H9 (cell line): ENCODE measurements around the gene CRACR2A. TPM values are rescaled to one million over a fixed set of nuclear protein-coding genes. Genes with fewer than 3 reads are reported as not detected.

Experiments used
- DNase-seq: peaks from one replicate; pipeline ENCODE4 v3.0.0-alpha.2; 2017
- H2AFZ ChIP-seq: one replicate; pipeline ENCODE4 v1.6.1; 2013; ENCODE audit warnings: mild to moderate bottlenecking, low read length, control low read depth, moderate library complexity
- H2AK5ac ChIP-seq: 2 replicates; pipeline ENCODE4 v1.6.1; 2013; ENCODE audit warnings: low read length, control low read depth, mixed read lengths; ENCODE audit not compliant: insufficient read length
- H2BK120ac ChIP-seq: one replicate; pipeline ENCODE4 v1.6.1; 2013; ENCODE audit warnings: low read depth, mild to moderate bottlenecking, low read length, control low read depth, inconsistent platforms; ENCODE audit not compliant: poor library complexity, severe bottlenecking
- H2BK12ac ChIP-seq: 2 replicates; pipeline ENCODE4 v1.6.1; 2013; ENCODE audit warnings: low read length, control low read depth, mixed read lengths, low read depth; ENCODE audit not compliant: insufficient read length
- H2BK15ac ChIP-seq: 2 replicates; pipeline ENCODE4 v1.6.1; 2013; ENCODE audit warnings: low read depth, low read length, control low read depth
- H2BK20ac ChIP-seq: one replicate; pipeline ENCODE4 v1.6.1; 2013; ENCODE audit warnings: low read depth, mild to moderate bottlenecking, low read length, control low read depth, inconsistent platforms; ENCODE audit not compliant: poor library complexity, severe bottlenecking
- H2BK5ac ChIP-seq: 2 replicates; pipeline ENCODE4 v1.6.1; 2013; ENCODE audit warnings: low read length, control low read depth, mixed read lengths; ENCODE audit not compliant: insufficient read length
- H3K14ac ChIP-seq: 2 replicates; pipeline ENCODE4 v1.6.1; 2013; ENCODE audit warnings: low read length, control low read depth; ENCODE audit not compliant: insufficient read depth
- H3K18ac ChIP-seq: 2 replicates; pipeline ENCODE4 v1.6.1; 2013; ENCODE audit warnings: low read depth, mild to moderate bottlenecking, mixed read lengths, low read length, control low read depth; ENCODE audit not compliant: insufficient read length
- H3K23ac ChIP-seq: 2 replicates; pipeline ENCODE4 v1.6.1; 2013; ENCODE audit warnings: low read length, control low read depth, mixed read lengths, low read depth; ENCODE audit not compliant: insufficient read length
- H3K23me2 ChIP-seq: 2 replicates; pipeline ENCODE4 v1.6.1; 2013; ENCODE audit warnings: low read depth, mild to moderate bottlenecking, mixed read lengths, low read length, control low read depth; ENCODE audit not compliant: insufficient read length, poor library complexity, severe bottlenecking
- H3K27ac ChIP-seq: 2 replicates; pipeline ENCODE4 v1.5.1; 2013; ENCODE audit warnings: low read length, control low read depth, mixed read lengths, low read depth; ENCODE audit not compliant: insufficient read length
- H3K27me3 ChIP-seq: 2 replicates; pipeline ENCODE4 v1.6.1; 2013; ENCODE audit warnings: low read length, control low read depth, inconsistent platforms; ENCODE audit not compliant: insufficient read depth
- H3K4ac ChIP-seq: 2 replicates; pipeline ENCODE4 v1.6.1; 2013; ENCODE audit warnings: low read depth, mild to moderate bottlenecking, control low read depth, inconsistent platforms, low read length, moderate library complexity
- H3K4me1 ChIP-seq: 2 replicates; pipeline ENCODE4 v1.6.1; 2013; ENCODE audit warnings: low read length, control low read depth, inconsistent platforms; ENCODE audit not compliant: insufficient read depth
- H3K4me2 ChIP-seq: 2 replicates; pipeline ENCODE4 v1.6.1; 2013; ENCODE audit warnings: low read length, control low read depth, mixed read lengths; ENCODE audit not compliant: insufficient read length, insufficient read depth
- H3K56ac ChIP-seq: 2 replicates; pipeline ENCODE4 v1.6.1; 2013; ENCODE audit warnings: low read depth, mild to moderate bottlenecking, mixed read lengths, low read length, control low read depth; ENCODE audit not compliant: insufficient read length
- H3K79me1 ChIP-seq: 2 replicates; pipeline ENCODE4 v1.6.1; 2013; ENCODE audit warnings: low read depth, mild to moderate bottlenecking, moderate library complexity, low read length, control low read depth, inconsistent platforms; ENCODE audit not compliant: insufficient read depth, poor library complexity, severe bottlenecking
- H3K79me2 ChIP-seq: 2 replicates; pipeline ENCODE4 v1.6.1; 2013; ENCODE audit warnings: low read length, control low read depth, inconsistent platforms; ENCODE audit not compliant: insufficient read depth
- H3K9ac ChIP-seq: 2 replicates; pipeline ENCODE4 v1.6.1; 2013; ENCODE audit warnings: low read length, control low read depth, mixed read lengths; ENCODE audit not compliant: insufficient read length; ENCODE audit errors: extremely low read depth
- H3K9me3 ChIP-seq: one replicate; pipeline ENCODE4 v1.6.1; 2013; ENCODE audit warnings: low read depth, low read length, inconsistent platforms; ENCODE audit not compliant: control insufficient read depth
- H3T11ph ChIP-seq: one replicate; pipeline ENCODE4 v1.6.1; 2013; ENCODE audit warnings: mild to moderate bottlenecking, low read length, control low read depth, inconsistent platforms
- H4K20me1 ChIP-seq: one replicate; pipeline ENCODE4 v1.6.1; 2013; ENCODE audit not compliant: control insufficient read depth, insufficient read length, insufficient read depth
- H4K5ac ChIP-seq: 2 replicates; pipeline ENCODE4 v1.6.1; 2013; ENCODE audit warnings: low read depth, mild to moderate bottlenecking, mixed read lengths, low read length, control low read depth; ENCODE audit not compliant: insufficient read length
- H4K8ac ChIP-seq: replicated peaks from 2 replicates; pipeline ENCODE4 v1.6.1; 2013; ENCODE audit warnings: low read length, control low read depth, mixed read lengths, low read depth; ENCODE audit not compliant: insufficient read length
- H4K91ac ChIP-seq: 2 replicates; pipeline ENCODE4 v1.6.1; 2013; ENCODE audit warnings: low read depth, mild to moderate bottlenecking, moderate library complexity, mixed read lengths, low read length, control low read depth; ENCODE audit not compliant: insufficient read length
- H3K27ac Mint-ChIP-seq, 3 experiments: 2 replicates in 2 of 3; 3 replicates in 1 of 3; pipeline ENCODE4 v1.8.0; 2020 to 2021; ENCODE audit warnings: mixed read lengths in 3 of 3, mild to moderate bottlenecking in 1 of 3, moderate library complexity in 1 of 3
- H3K27me3 Mint-ChIP-seq: 2 replicates; pipeline ENCODE4 v1.8.0; 2021; ENCODE audit warnings: low read depth, mild to moderate bottlenecking, moderate library complexity, mixed read lengths
- H3K36me3 Mint-ChIP-seq, 3 experiments: 2 replicates in 2 of 3; 3 replicates in 1 of 3; pipeline ENCODE4 v1.8.0; 2020 to 2021; ENCODE audit warnings: low read depth in 3 of 3, mixed read lengths in 3 of 3; ENCODE audit not compliant: insufficient read depth in 1 of 3
- H3K4me1 Mint-ChIP-seq, 2 experiments: 2 replicates each; pipeline ENCODE4 v1.8.0; 2020; ENCODE audit warnings: mixed read lengths in 2 of 2
- H3K4me3 Mint-ChIP-seq, 2 experiments: 2 replicates in 1 of 2; 3 replicates in 1 of 2; pipeline ENCODE4 v1.8.0; 2020 to 2021; ENCODE audit warnings: mild to moderate bottlenecking in 2 of 2, mixed read lengths in 2 of 2, moderate library complexity in 1 of 2
- H3K9me3 Mint-ChIP-seq, 2 experiments: 2 replicates in 1 of 2; 3 replicates in 1 of 2; pipeline ENCODE4 v1.8.0; 2020; ENCODE audit warnings: mild to moderate bottlenecking in 2 of 2, mixed read lengths in 2 of 2, moderate library complexity in 1 of 2
- CTCF ChIP-seq: fragments of 200-600 bp; sonication (generic); conservative IDR thresholded peaks from 3 replicates; pipeline ENCODE4 v1.8.0; 2021; ENCODE audit warnings: antibody characterized with exemption, mild to moderate bottlenecking
- WGBS: extraction: QIAGEN DNeasy Blood & Tissue Kit; methylation state at CpG from one replicate; pipeline ENCODE4 v1.1.7; 2013; ENCODE audit warnings: missing lambda C conversion rate, low lambda C conversion rate, mixed read lengths; ENCODE audit not compliant: insufficient read length; ENCODE audit errors: extremely low coverage; 5-methylcytosine and 5-hydroxymethylcytosine counted together
- total RNA-seq: library from RNA; stranded (reverse); gene quantifications from 2 replicates; pipeline ENCODE4 v1.2.1, GENCODE V29; 2021

CRACR2A gene
- total RNA-seq, 1 experiment from 2014 or later: 2.0 TPM

GRCh38 chr12:3683670-3684069 is 69.2 kb downstream of the CRACR2A start:
- Histone ChIP-seq H3K27me3 (no peaks in the 10 kb centered on the region), H2AFZ (no peak overlapping the region), H3K79me1 (no peaks in the 10 kb centered on the region), H3K4me2 (no peak overlapping the region), H3K4ac (no peak overlapping the region), H3K4me1 (no peaks in the 10 kb centered on the region), H2BK20ac (no peak overlapping the region), H3K18ac (no peak overlapping the region), H4K8ac (no peak overlapping the region), H2BK5ac (no peak overlapping the region), H2AK5ac (no peak overlapping the region), H2BK15ac (no peak overlapping the region), H4K5ac (no peak overlapping the region), H4K20me1 (no peaks in the 10 kb centered on the region), H2BK12ac (no peak overlapping the region), H3K9ac (no peak overlapping the region), H3K14ac (no peak overlapping the region), H3T11ph (no peak overlapping the region), H3K79me2 (no peaks in the 10 kb centered on the region), H3K56ac (no peak overlapping the region), H3K23ac (no peak overlapping the region), H2BK120ac (no peak overlapping the region), H3K23me2 (no peaks in the 10 kb centered on the region), H4K91ac (no peak overlapping the region), H3K9me3 (no peaks in the 10 kb centered on the region), H3K27ac (no peak overlapping the region)
- Mint-ChIP-seq H3K9me3 (no peaks in the 10 kb centered on the region; a peak in 1 of 5 replicates), H3K36me3 (no peaks in the 10 kb centered on the region), H3K4me1 (no peaks in the 10 kb centered on the region; a peak in 1 of 4 replicates), H3K4me3 (no peak overlapping the region), H3K27ac (peak overlapping the region in 1 of 3 experiments; percentile 8; a peak in 1 of 7 replicates), H3K27me3 (no peaks in the 10 kb centered on the region; the same call in 1 of the 2 replicates)
- no peak for DNase-seq
- no peak for TF ChIP-seq CTCF
- no CpG with 5 or more reads among the region's 4 CpGs for WGBS
